CD4-positive, alpha-beta T cell (primary cell): ENCODE data around the gene CCP110. TPM values are rescaled to one million over a fixed set of nuclear protein-coding genes. Genes with fewer than 3 reads are reported as not detected.
A peak's percentile ranks its signal among the peaks of the same experiment; 100 is the strongest.

Experiments
- ATAC-seq: fragments of 200-7000 bp; cut with Tn5 transposase; one replicate; pipeline ENCODE4 v1.10.0; 2022; ENCODE audit warnings: mild to moderate bottlenecking; ENCODE audit not compliant: poor library complexity
- CTCF ChIA-PET: fragments of 350-600 bp; sonication (Branson Sonifier 250); formaldehyde crosslinking; loops from one replicate; lab custom pipeline; 2021; ENCODE audit warnings: antibody characterized with exemption, inconsistent platforms; lab: Charles Lee
- POLR2A ChIA-PET: fragments of 350-600 bp; sonication (Branson Sonifier 250); formaldehyde crosslinking; loops from one replicate; lab custom pipeline; 2021; ENCODE audit warnings: antibody characterized with exemption, inconsistent platforms; lab: Charles Lee
- DNase-seq, 14 experiments: peaks; one replicate each; pipeline ENCODE4 v3.0.0-alpha.2; 2013 to 2020; ENCODE audit warnings: mixed read lengths in 2 of 14
- H3K27ac ChIP-seq, 2 donors: one replicate each; pipeline versions ENCODE4 v1.5.1 to v1.7.0; 2013; ENCODE audit warnings: low read length in 2 of 2, low read depth in 1 of 2, mild to moderate bottlenecking in 1 of 2
- H3K27me3 ChIP-seq, 2 experiments: 1 replicate in 1 of 2; 2 replicates in 1 of 2; pipeline versions ENCODE4 v1.6.1 to v1.7.0; 2013; ENCODE audit warnings: low read length in 2 of 2, control low read depth in 1 of 2, mild to moderate bottlenecking in 1 of 2, moderate library complexity in 1 of 2; ENCODE audit not compliant: insufficient read depth in 2 of 2, control insufficient read depth in 1 of 2
- H3K36me3 ChIP-seq: one replicate; pipeline ENCODE4 v1.6.1; 2013; ENCODE audit warnings: low read length, control low read depth; ENCODE audit not compliant: insufficient read depth
- H3K4me1 ChIP-seq: one replicate; pipeline ENCODE4 v1.6.1; 2013; ENCODE audit warnings: low read length, control low read depth; ENCODE audit not compliant: insufficient read depth
- H3K4me3 ChIP-seq: one replicate; pipeline ENCODE4 v1.5.1; 2013; ENCODE audit warnings: mild to moderate bottlenecking, low read length, moderate library complexity
- H3K9me3 ChIP-seq, 2 experiments: 1 replicate in 1 of 2; 2 replicates in 1 of 2; pipeline versions ENCODE4 v1.6.1 to v1.7.0; 2013; ENCODE audit warnings: low read length in 2 of 2, mild to moderate bottlenecking in 2 of 2, control low read depth in 1 of 2, moderate library complexity in 1 of 2; ENCODE audit not compliant: control insufficient read depth in 1 of 2, insufficient read depth in 1 of 2
- H3K27ac Mint-ChIP-seq: one replicate; pipeline ENCODE4 v1.8.0; 2020; ENCODE audit warnings: mixed read lengths
- H3K27me3 Mint-ChIP-seq: one replicate; pipeline ENCODE4 v1.8.0; 2021; ENCODE audit warnings: mixed read lengths
- H3K36me3 Mint-ChIP-seq: one replicate; pipeline ENCODE4 v1.8.0; 2021; ENCODE audit warnings: low read depth, mixed read lengths
- H3K4me1 Mint-ChIP-seq: one replicate; pipeline ENCODE4 v1.8.0; 2021; ENCODE audit warnings: low read depth, mixed read lengths
- H3K4me3 Mint-ChIP-seq: one replicate; pipeline ENCODE4 v1.8.0; 2020; ENCODE audit warnings: mild to moderate bottlenecking, mixed read lengths
- H3K9me3 Mint-ChIP-seq: one replicate; pipeline ENCODE4 v1.8.0; 2020; ENCODE audit warnings: mixed read lengths
- intact Hi-C, 2 experiments: fragments of 100-400 bp; cut with DNase I in 1 of 2; cut with micrococcal nuclease in 1 of 2; formaldehyde crosslinking; loops; one replicate each; pipeline versions ENCODE4 v1.15.1 to v1.9.0; 2023 to 2025; cut with DNase I, micrococcal nuclease
- total RNA-seq, 174 experiments: library from RNA in 2 of 174; stranded (reverse) in 2 of 174; gene quantifications; one replicate each; pipeline ENCODE4 v1.2.3 and lab custom pipeline; 2021 to 2026
- TF ChIP-seq, protein P1 (sequence below): fragments of 200-600 bp; IDR thresholded peaks from one replicate; pipeline ENCODE4 v1.8.0; 2022; ENCODE audit warnings: antibody characterized with exemption, mild to moderate bottlenecking

CCP110 gene
- total RNA-seq, 2 experiments from 2014 or later = 14.8 to 15.4 TPM

DNA sequence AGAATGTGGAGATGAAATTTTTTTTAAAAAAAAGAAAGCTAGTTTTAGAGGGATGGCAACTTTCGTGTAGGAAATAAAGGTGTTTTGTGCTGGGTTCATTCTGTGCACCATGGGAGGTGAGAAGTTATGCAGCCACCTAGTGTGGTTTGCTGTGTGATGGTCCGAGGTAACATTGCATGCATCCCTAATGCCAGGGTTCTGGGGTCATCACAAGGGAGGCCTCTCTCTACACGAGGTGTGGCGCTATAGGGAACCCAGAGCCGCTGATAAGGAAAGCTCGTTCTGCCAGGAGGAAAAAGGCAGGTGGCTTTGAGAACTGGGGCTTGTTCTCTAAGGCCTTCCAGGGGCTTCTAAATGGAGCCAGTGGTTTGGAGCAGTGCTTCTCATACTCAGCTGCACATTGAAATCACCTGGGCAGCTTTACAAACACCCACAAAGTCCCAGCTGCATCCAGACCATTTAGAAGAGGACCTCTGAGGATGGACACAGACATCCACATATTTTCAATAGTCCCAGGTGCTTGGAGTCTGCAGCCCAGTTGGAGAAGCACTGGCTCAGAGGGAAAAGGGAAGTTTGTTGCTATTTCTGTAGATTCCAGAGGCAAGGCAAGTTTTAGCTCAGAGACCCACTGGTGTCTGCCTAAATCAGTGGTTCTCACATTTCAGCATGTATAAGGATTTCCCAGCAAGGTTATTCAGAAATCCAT lies 75.2 kb downstream of the CCP110 start:
- Histone ChIP-seq H3K4me3 (no peak overlapping the region), H3K4me1 (no peaks in the 10 kb centered on the region), H3K27ac (no peak overlapping the region), H3K27me3 (no peaks in the 10 kb centered on the region), H3K36me3 (peaks cover 30% of the 10 kb centered on the region), H3K9me3 (no peaks in the 10 kb centered on the region)
- Mint-ChIP-seq H3K27me3 (no peaks in the 10 kb centered on the region), H3K27ac (no peak overlapping the region), H3K9me3 (no peaks in the 10 kb centered on the region), H3K36me3 (peaks cover 67% of the 10 kb centered on the region), H3K4me1 (no peaks in the 10 kb centered on the region), H3K4me3 (no peak overlapping the region)
- ATAC-seq (no peak), DNase-seq (no peak)
- TF ChIP-seq, protein P1, sequence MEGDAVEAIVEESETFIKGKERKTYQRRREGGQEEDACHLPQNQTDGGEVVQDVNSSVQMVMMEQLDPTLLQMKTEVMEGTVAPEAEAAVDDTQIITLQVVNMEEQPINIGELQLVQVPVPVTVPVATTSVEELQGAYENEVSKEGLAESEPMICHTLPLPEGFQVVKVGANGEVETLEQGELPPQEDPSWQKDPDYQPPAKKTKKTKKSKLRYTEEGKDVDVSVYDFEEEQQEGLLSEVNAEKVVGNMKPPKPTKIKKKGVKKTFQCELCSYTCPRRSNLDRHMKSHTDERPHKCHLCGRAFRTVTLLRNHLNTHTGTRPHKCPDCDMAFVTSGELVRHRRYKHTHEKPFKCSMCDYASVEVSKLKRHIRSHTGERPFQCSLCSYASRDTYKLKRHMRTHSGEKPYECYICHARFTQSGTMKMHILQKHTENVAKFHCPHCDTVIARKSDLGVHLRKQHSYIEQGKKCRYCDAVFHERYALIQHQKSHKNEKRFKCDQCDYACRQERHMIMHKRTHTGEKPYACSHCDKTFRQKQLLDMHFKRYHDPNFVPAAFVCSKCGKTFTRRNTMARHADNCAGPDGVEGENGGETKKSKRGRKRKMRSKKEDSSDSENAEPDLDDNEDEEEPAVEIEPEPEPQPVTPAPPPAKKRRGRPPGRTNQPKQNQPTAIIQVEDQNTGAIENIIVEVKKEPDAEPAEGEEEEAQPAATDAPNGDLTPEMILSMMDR = no peak
- intact Hi-C loops = no loop called here
- ChIA-PET CTCF (interaction anchor here (2.9 to 5.2 kb wide), 2 partner anchors 15 to 288 kb away, joined by 10 to 15 read pairs; no protein-coding TSS in a partner anchor), POLR2A (interaction anchor here (0.6 kb wide), 1 partner anchor 284 kb away, joined by 3 read pairs; no protein-coding TSS in a partner anchor)

DNA sequence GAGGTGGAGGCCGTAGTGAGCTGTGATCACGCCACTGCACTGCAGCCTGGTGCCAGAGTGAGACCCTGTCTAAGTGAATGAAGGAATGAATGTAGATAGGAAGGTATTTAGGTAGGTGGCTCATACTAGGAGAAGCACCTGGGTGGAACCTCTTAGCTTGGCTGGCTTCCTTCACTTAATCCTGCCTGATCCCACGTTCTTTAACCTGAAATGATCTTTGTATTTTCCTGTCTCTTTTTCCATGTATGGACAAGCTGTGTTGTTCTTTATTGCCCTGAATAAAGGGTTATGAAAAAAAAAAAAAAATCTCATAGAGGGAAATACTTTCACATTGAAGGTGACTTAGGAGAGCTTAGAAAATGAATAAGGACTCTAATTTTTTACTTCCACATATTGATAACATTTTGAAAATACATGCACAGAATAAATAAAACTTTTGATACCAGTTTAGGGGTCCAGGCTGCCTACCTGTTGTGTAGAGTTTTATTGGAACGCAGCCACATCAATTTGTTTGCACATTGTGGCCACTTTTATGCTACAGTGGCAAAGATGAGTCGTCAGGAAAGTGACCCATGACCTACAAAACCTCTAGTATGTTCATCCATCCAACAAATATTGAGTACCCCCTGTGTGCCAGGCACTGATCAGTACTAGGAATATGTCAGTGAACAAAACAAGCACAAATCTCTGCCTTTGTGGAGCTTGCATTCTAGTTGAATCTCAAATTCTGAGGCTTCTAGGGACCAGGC lies 76.4 kb downstream of the CCP110 start:
- no peaks in the 10 kb centered on the region for H3K27me3 ChIP-seq
- no peaks in the 10 kb centered on the region for H3K9me3 Mint-ChIP-seq
- TF ChIP-seq, protein P1 = no peak
- POLR2A ChIA-PET = no interaction called here
- H3K27me3 Mint-ChIP-seq = no peaks in the 10 kb centered on the region
- H3K27ac Mint-ChIP-seq = no peak overlapping the region
- H3K27ac ChIP-seq = no peak overlapping the region
- H3K9me3 ChIP-seq = no peaks in the 10 kb centered on the region
- H3K36me3 ChIP-seq = peaks cover 20% of the 10 kb centered on the region
- H3K4me1 Mint-ChIP-seq = no peaks in the 10 kb centered on the region
- no peak overlapping the region for H3K4me3 ChIP-seq
- H3K4me1 ChIP-seq = no peaks in the 10 kb centered on the region
- CTCF ChIA-PET = interaction anchor here (1.6 to 5.2 kb wide), 3 partner anchors 16 to 287 kb away, joined by 7 to 28 read pairs (median 15); partner anchors contain the start of gene GPRC5B
- no peak overlapping the region for H3K4me3 Mint-ChIP-seq
- ATAC-seq (no peak), DNase-seq (no peak)
- H3K36me3 Mint-ChIP-seq = peaks cover 71% of the 10 kb centered on the region
- intact Hi-C loops = no loop called here

DNA sequence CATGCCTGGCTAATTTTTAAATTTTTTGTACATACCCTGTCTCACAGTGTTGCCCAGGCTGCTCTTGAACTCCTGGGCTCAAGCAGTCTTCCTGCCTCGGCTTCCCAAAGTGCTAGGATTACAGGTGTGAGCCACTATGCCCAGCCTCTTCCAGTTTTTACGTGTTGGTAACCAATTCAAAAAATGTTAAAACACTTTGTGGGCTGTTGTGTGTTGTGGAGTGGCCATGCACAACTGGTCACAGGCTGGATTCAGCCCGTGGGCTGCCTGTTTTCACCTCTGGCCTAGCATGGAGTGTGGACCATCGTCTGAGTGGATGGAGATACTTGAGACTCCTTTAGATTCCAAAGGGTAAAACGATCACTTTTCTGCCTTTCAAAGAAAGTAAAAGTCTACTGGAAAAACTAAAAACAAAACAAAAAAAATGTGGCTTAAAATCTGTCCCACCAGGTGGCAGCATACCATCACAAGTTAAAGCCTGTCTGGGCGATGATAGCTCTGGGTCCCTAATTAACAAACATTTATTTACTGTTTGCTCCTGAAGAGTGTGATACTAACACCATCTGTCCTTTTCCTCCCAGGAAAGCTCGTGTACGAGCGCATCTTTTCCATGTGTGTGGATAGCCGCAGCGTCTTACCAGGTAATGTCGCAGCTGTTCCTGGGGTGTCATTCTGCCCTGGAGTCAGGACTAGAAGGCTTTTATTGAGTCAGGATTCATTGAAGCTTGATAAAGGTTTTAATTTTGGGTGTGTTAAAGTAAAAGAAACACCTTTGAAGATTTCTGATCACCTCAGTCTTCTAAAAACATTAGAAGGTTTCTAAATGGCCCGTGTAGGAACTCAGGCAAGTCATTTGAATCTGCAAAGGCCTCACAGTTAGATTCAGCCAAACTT lies 77.6 kb downstream of the CCP110 start:
- Mint-ChIP-seq H3K9me3 (peaks cover 4% of the 10 kb centered on the region), H3K27me3 (no peaks in the 10 kb centered on the region), H3K4me3 (no peak overlapping the region), H3K36me3 (peaks cover 71% of the 10 kb centered on the region), H3K27ac (no peak overlapping the region), H3K4me1 (no peaks in the 10 kb centered on the region)
- H3K9me3 ChIP-seq = no peaks in the 10 kb centered on the region
- no peak overlapping the region for H3K4me3 ChIP-seq
- H3K27ac ChIP-seq = no peak overlapping the region
- H3K4me1 ChIP-seq = no peaks in the 10 kb centered on the region
- ChIA-PET CTCF (interaction anchor here (0.6 to 3.6 kb wide), 5 partner anchors 18 to 290 kb away, joined by 3 to 28 read pairs (median 5); partner anchors contain the start of genes GPRC5B and VPS35L), POLR2A (interaction anchor here (0.7 to 0.9 kb wide), 4 partner anchors 8 to 784 kb away, joined by 3 to 5 read pairs (median 3); partner anchors contain the start of gene GPRC5B)
- peaks cover 28% of the 10 kb centered on the region for H3K36me3 ChIP-seq
- intact Hi-C loops = loop anchor here in 1 of 2 experiments (1.0 kb wide), 1 partner anchor 285 kb away; no protein-coding TSS in a partner anchor
- ATAC-seq = no peak
- TF ChIP-seq, protein P1 = peak; percentile 80
- H3K27me3 ChIP-seq = no peaks in the 10 kb centered on the region
- peak in 13 of 14 experiments; percentile 1 to 72 (median 18) for DNase-seq
